ENCODE measurements around the gene G6PD.

DNA sequence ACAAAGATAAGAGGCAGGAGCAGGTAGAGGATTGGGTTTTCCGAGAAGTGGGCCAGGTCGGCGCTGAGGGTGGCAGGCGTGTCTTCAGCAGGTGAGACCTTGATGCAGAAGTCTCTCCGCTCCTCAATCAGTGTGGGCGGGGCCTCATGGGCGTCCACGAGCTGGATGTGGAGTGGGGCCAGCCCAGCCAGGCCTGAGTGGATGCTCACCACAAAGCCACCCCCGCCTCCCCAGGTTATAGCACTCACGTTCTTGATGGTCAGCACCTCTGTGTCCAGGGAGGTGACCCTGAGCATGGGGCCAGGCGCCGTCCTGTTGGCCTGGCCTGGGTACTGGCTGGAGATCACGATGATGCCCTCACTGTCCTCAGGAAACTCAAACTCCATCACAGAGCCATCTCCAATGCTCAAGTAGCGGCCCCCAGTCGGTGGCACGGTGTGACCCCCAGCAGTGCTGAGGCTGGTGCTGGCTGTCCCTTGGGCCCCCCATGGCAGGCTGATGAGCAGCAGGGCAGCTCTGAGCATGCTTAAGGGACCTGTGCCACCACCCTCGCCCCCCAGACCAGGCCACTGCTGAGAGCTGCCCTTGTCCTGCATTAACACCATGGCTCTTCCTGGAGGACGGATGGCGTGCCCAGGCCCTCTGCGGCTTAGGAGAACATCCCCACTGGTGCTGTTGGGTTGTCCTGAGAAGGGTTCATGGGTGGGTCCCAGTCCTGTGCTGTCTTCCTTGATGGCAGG lies 58.1 kb downstream of the G6PD start:
- TF ChIP-seq EZH2 (IDR thresholded peaks at IDR 0.05; ENCODE audit: insufficient read depth, poor library complexity, severe bottlenecking) (no peak), EZH2phosphoT487 (IDR thresholded peaks at IDR 0.05; ENCODE audit: insufficient read depth, low read depth) (no peak)
